B cell (primary cell): Measurements from ENCODE around the gene LILRB1. TPM values are rescaled to one million over a fixed set of nuclear protein-coding genes. Genes with fewer than 3 reads are reported as not detected.
"Not testable (repeated sequence)": the region's sequence is repeated elsewhere in the genome, so short reads cannot be mapped to it uniquely, and the experiment has no call there.

ENCODE experiments used
- ATAC-seq: fragments of 200-7000 bp; cut with Tn5 transposase; one replicate; pipeline ENCODE4 v1.10.0; 2021; ENCODE audit warnings: low read depth, mild to moderate bottlenecking, moderate number of reproducible peaks, moderate library complexity
- CTCF ChIA-PET: fragments of 350-600 bp; sonication (Branson Sonifier 250); formaldehyde crosslinking; loops from one replicate; lab custom pipeline; 2021; ENCODE audit warnings: antibody characterized with exemption, inconsistent platforms; lab: Charles Lee
- POLR2A ChIA-PET: fragments of 350-600 bp; sonication (Branson Sonifier 250); formaldehyde crosslinking; loops from one replicate; lab custom pipeline; 2021; ENCODE audit warnings: antibody characterized with exemption; lab: Charles Lee
- DNase-seq: peaks from one replicate; pipeline ENCODE4 v3.0.0; 2013
- H2AFZ ChIP-seq: 2 replicates; pipeline ENCODE4 v1.6.1; 2012; ENCODE audit warnings: mild to moderate bottlenecking, low read depth, low read length; ENCODE audit not compliant: insufficient read depth, poor library complexity, severe bottlenecking
- H3K27ac ChIP-seq, 2 donors: 1 replicate in 1 of 2; 2 replicates in 1 of 2; pipeline ENCODE4 v1.5.1; 2012 to 2013; ENCODE audit warnings: low read length in 2 of 2, mild to moderate bottlenecking in 2 of 2, moderate library complexity in 1 of 2
- H3K27me3 ChIP-seq, 4 experiments: fragments of 200-600 bp in 1 of 4; sonication (generic) in 1 of 4; replicated peaks in 1 of 4; 1 replicate in 2 of 4; 2 replicates in 2 of 4; pipeline versions ENCODE4 v1.6.1 to v1.7.0; 2013 to 2016; ENCODE audit warnings: low read length in 3 of 4, mild to moderate bottlenecking in 2 of 4, mixed read lengths in 1 of 4, moderate library complexity in 1 of 4; ENCODE audit not compliant: insufficient read depth in 4 of 4, control insufficient read depth in 3 of 4; ENCODE audit errors: control extremely low read depth in 1 of 4
- H3K36me3 ChIP-seq, 2 experiments: replicated peaks in 1 of 2; 1 replicate in 1 of 2; 2 replicates in 1 of 2; pipeline versions ENCODE4 v1.6.1 to v1.7.1; 2013; ENCODE audit warnings: low read length in 1 of 2; ENCODE audit not compliant: insufficient read depth in 2 of 2, control insufficient read depth in 1 of 2; ENCODE audit errors: control extremely low read depth in 1 of 2, extremely low read depth in 1 of 2
- H3K4me1 ChIP-seq, 2 donors: fragments of 200-600 bp in 1 of 2; sonication (generic) in 1 of 2; 1 replicate in 1 of 2; 2 replicates in 1 of 2; pipeline versions ENCODE4 v1.5.1 to v1.6.1; 2013 to 2017; ENCODE audit warnings: low read length in 2 of 2; ENCODE audit not compliant: control insufficient read depth in 2 of 2, insufficient read depth in 2 of 2
- H3K4me2 ChIP-seq: replicated peaks from 2 replicates; pipeline ENCODE3; 2012; ENCODE audit warnings: mild to moderate bottlenecking, low read depth, low read length; ENCODE audit not compliant: poor library complexity, severe bottlenecking
- H3K4me3 ChIP-seq, 5 experiments: fragments of 200-600 bp in 1 of 5; sonication (generic) in 1 of 5; 1 replicate in 3 of 5; 2 replicates in 2 of 5; pipeline versions ENCODE4 v1.5.1 to v1.7.0; 2011 to 2016; ENCODE audit warnings: low read length in 4 of 5, mild to moderate bottlenecking in 4 of 5, low read depth in 2 of 5, control low read depth in 1 of 5, moderate library complexity in 1 of 5; ENCODE audit not compliant: insufficient read depth in 1 of 5; ENCODE audit errors: control extremely low read depth in 1 of 5, extremely low read depth in 1 of 5
- H3K79me2 ChIP-seq: fragments of 200-600 bp; sonication (generic); one replicate; pipeline ENCODE4 v1.6.0; 2016; ENCODE audit warnings: low read length; ENCODE audit not compliant: control insufficient read depth, insufficient read depth
- H3K9ac ChIP-seq: fragments of 200-600 bp; sonication (generic); 2 replicates; pipeline ENCODE4 v1.6.1; 2017; ENCODE audit warnings: mild to moderate bottlenecking, low read length, moderate library complexity
- H3K9me3 ChIP-seq, 3 donors: one replicate each; pipeline versions ENCODE4 v1.6.1 to v1.7.1; 2013; ENCODE audit warnings: low read length in 2 of 3; ENCODE audit not compliant: control insufficient read depth in 2 of 3, insufficient read depth in 1 of 3; ENCODE audit errors: control extremely low read depth in 1 of 3
- H4K20me1 ChIP-seq: 2 replicates; pipeline ENCODE4 v1.6.0; 2012; ENCODE audit warnings: mild to moderate bottlenecking, low read length; ENCODE audit not compliant: insufficient read depth, control insufficient read depth, poor library complexity, severe bottlenecking
- H3K27ac Mint-ChIP-seq: one replicate; pipeline ENCODE4 v1.8.0; 2021; ENCODE audit warnings: mixed read lengths
- H3K27me3 Mint-ChIP-seq: one replicate; pipeline ENCODE4 v1.8.0; 2021; ENCODE audit warnings: mixed read lengths
- H3K4me1 Mint-ChIP-seq: one replicate; pipeline ENCODE4 v1.8.0; 2021; ENCODE audit warnings: mixed read lengths
- H3K4me3 Mint-ChIP-seq: one replicate; pipeline ENCODE4 v1.8.0; 2021; ENCODE audit warnings: mixed read lengths
- H3K9me3 Mint-ChIP-seq: one replicate; pipeline ENCODE4 v1.8.0; 2022; ENCODE audit warnings: mixed read lengths; ENCODE audit not compliant: insufficient read depth
- CTCF ChIP-seq: fragments of 200-600 bp; IDR thresholded peaks from one replicate; pipeline ENCODE4 v1.8.0; 2022; ENCODE audit warnings: antibody characterized with exemption, mild to moderate bottlenecking
- EZH2 ChIP-seq: IDR thresholded peaks from 2 replicates; pipeline ENCODE4 v1.6.1; 2012; ENCODE audit warnings: borderline replicate concordance, low read depth, mild to moderate bottlenecking, moderate library complexity, low read length; ENCODE audit not compliant: insufficient read depth, poor library complexity, severe bottlenecking
- WGBS: methylation state at CpG from one replicate; pipeline ENCODE4 v1.1.5; 2013; ENCODE audit warnings: missing lambda C conversion rate; ENCODE audit not compliant: insufficient coverage; 5-methylcytosine and 5-hydroxymethylcytosine counted together
- intact Hi-C: fragments of 100-400 bp; cut with micrococcal nuclease; formaldehyde crosslinking; loops from one replicate; pipeline ENCODE4 v1.10.0; 2022
- polyA plus RNA-seq: library from polyadenylated mRNA; depleted of rRNA; stranded (reverse); fragments of >200 nt; gene quantifications from 2 replicates; pipeline ENCODE4 v1.2.3, GENCODE V29; 2012
- total RNA-seq, 2 donors: library from RNA; stranded (reverse); fragments of 120-200 nt in 1 of 2; gene quantifications; 1 replicate in 1 of 2; 2 replicates in 1 of 2; pipeline versions ENCODE4 v1.2.3 to v1.2.4, GENCODE V29; 2013 to 2022

LILRB1 gene
- total and polyA plus RNA-seq, 2 donors (not counting 1 experiment from before 2014, with no cell fraction given), result 138 to 170 TPM

DNA sequence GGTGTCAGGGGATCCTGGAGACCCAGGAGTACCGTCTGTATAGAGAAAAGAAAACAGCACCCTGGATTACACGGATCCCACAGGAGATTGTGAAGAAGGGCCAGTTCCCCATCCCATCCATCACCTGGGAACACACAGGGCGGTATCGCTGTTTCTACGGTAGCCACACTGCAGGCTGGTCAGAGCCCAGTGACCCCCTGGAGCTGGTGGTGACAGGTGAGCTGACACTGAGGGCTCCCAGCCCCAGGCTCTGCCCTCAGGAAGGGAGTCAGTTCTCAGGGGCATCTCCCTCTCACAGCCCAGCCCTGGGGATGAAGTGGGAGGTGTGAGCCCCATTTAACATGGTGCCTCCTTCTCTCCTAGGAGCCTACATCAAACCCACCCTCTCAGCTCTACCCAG lies 35.5 kb upstream of the LILRB1 start:
- TF ChIP-seq CTCF (no peak), EZH2 (no peak)
- no peak overlapping the region for H3K9ac ChIP-seq
- ATAC-seq (no peak), DNase-seq (no peak)
- H3K4me2 ChIP-seq, result no peak overlapping the region
- peaks cover 0 to 21% (median 5%) of the 10 kb centered on the region in 3 donors for H3K9me3 ChIP-seq
- POLR2A ChIA-PET, result no interaction called here
- H3K79me2 ChIP-seq, result no peaks in the 10 kb centered on the region
- no peaks in the 10 kb centered on the region for H3K36me3 ChIP-seq
- H3K27ac ChIP-seq, result no peak overlapping the region
- H3K9me3 Mint-ChIP-seq, result no peaks in the 10 kb centered on the region
- H3K27me3 Mint-ChIP-seq, result peaks cover 16% of the 10 kb centered on the region
- H4K20me1 ChIP-seq, result no peaks in the 10 kb centered on the region
- H3K4me1 Mint-ChIP-seq, result peaks cover 24% of the 10 kb centered on the region
- H3K4me3 ChIP-seq, result no peak overlapping the region
- H3K27ac Mint-ChIP-seq, result no peak overlapping the region
- WGBS, result 88% methylated on average over 5 of the region's 5 CpGs
- no peak overlapping the region for H2AFZ ChIP-seq
- CTCF ChIA-PET, result interaction anchor here (0.6 to 1.4 kb wide), 2 partner anchors 21 to 83 kb away, joined by 3 read pairs; no protein-coding TSS in a partner anchor
- intact Hi-C loops, result no loop called here
- no peak overlapping the region for H3K4me3 Mint-ChIP-seq
- peaks cover 0 to 5% (median 0%) of the 10 kb centered on the region in 4 experiments for H3K27me3 ChIP-seq
- H3K4me1 ChIP-seq, result peaks cover 24 to 32% of the 10 kb centered on the region in 2 donors

GRCh38 chr19:54595680-54596436 lies 34.4 kb upstream of the LILRB1 start:
- H3K9ac ChIP-seq, H3K27ac ChIP-seq, H3K4me2 ChIP-seq, H3K36me3 ChIP-seq, DNase-seq, H3K79me2 ChIP-seq, H2AFZ ChIP-seq, H3K4me3 ChIP-seq, H3K4me3 Mint-ChIP-seq, H3K27me3 ChIP-seq, H3K9me3 Mint-ChIP-seq, ATAC-seq, H4K20me1 ChIP-seq, intact Hi-C loops: not testable (repeated sequence)
- Histone ChIP-seq H3K9me3 (peaks cover 0 to 15% (median under 1%) of the 10 kb centered on the region in 3 donors), H3K4me1 (peaks cover 24 to 32% of the 10 kb centered on the region in 2 donors)
- H3K27me3 Mint-ChIP-seq, result peaks cover 16% of the 10 kb centered on the region
- POLR2A ChIA-PET, result interaction anchor here (0.6 kb wide), 1 partner anchor 742 kb away, joined by 7 read pairs; no protein-coding TSS in a partner anchor
- WGBS, result 92% methylated on average over 22 of the region's 26 CpGs
- CTCF ChIA-PET, result interaction anchor here (1.4 kb wide), 1 partner anchor 20 kb away, joined by 3 read pairs; no protein-coding TSS in a partner anchor
- H3K4me1 Mint-ChIP-seq, result peaks cover 24% of the 10 kb centered on the region
- H3K27ac Mint-ChIP-seq, result peak overlapping the region; percentile 10
